ENCODE measurements around the gene TCP11L2. TPM values are rescaled to one million over a fixed set of nuclear protein-coding genes. Genes with fewer than 3 reads are reported as not detected.

The TCP11L2 gene
- total and polyA plus RNA-seq, 2 of the 13 experiments (the other 11 are each of a cell fraction or from before 2014, with no cell fraction given), result 4.6 to 24.1 TPM

DNA sequence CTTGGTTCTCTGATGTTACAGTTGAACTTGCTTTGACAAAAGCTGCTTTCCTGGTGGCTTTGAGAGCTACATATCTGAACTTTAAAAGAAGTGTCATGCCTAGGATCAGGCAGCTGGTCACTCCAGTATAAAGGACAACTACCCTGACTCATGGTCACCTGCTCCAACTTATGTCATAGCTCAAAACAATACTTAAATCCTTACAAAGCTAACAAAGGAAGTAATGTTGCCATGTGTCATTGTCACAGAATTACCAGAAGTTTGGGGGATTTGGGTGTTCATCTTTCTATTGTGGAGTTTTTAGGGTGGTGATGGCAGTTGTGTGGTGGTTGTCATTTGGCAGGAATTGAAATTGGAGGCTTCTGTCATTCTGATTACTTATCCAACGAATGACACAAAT is 1.8 kb upstream of the TCP11L2 start (continued):
- TF ChIP-seq, protein P1, sequence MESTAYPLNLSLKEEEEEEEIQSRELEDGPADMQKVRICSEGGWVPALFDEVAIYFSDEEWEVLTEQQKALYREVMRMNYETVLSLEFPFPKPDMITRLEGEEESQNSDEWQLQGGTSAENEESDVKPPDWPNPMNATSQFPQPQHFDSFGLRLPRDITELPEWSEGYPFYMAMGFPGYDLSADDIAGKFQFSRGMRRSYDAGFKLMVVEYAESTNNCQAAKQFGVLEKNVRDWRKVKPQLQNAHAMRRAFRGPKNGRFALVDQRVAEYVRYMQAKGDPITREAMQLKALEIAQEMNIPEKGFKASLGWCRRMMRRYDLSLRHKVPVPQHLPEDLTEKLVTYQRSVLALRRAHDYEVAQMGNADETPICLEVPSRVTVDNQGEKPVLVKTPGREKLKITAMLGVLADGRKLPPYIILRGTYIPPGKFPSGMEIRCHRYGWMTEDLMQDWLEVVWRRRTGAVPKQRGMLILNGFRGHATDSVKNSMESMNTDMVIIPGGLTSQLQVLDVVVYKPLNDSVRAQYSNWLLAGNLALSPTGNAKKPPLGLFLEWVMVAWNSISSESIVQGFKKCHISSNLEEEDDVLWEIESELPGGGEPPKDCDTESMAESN (CRISPR knock-in tag; conservative IDR thresholded peaks at IDR 0.05), result no peak
- TF ChIP-seq ZNF292 (CRISPR knock-in tag; IDR thresholded peaks at IDR 0.05; ENCODE audit: borderline replicate concordance, low read depth) (no peak), WIZ (CRISPR knock-in tag; IDR thresholded peaks at IDR 0.05) (no peak), ZBTB42 (CRISPR knock-in tag; IDR thresholded peaks at IDR 0.05) (no peak), ZBTB7A (CRISPR knock-in tag; IDR thresholded peaks at IDR 0.05) (no peak), MEIS2 (CRISPR knock-in tag; IDR thresholded peaks at IDR 0.05) (no peak), ZNF598 (CRISPR knock-in tag; IDR thresholded peaks at IDR 0.05; ENCODE audit: borderline replicate concordance) (no peak), HNRNPUL1 (IDR thresholded peaks at IDR 0.05; ENCODE audit: low read depth, low read length) (no peak), RARA (CRISPR knock-in tag; IDR thresholded peaks at IDR 0.05) (peak; percentile 45; the same call in 1 of the 2 replicates), ZNF777 (CRISPR knock-in tag; IDR thresholded peaks at IDR 0.05) (no peak), ZNF766 (CRISPR knock-in tag; IDR thresholded peaks at IDR 0.05; ENCODE audit: borderline replicate concordance) (no peak), FOSL2 (CRISPR knock-in tag; IDR thresholded peaks at IDR 0.05) (peak; percentile 64)
- TF ChIP-seq, protein P2, sequence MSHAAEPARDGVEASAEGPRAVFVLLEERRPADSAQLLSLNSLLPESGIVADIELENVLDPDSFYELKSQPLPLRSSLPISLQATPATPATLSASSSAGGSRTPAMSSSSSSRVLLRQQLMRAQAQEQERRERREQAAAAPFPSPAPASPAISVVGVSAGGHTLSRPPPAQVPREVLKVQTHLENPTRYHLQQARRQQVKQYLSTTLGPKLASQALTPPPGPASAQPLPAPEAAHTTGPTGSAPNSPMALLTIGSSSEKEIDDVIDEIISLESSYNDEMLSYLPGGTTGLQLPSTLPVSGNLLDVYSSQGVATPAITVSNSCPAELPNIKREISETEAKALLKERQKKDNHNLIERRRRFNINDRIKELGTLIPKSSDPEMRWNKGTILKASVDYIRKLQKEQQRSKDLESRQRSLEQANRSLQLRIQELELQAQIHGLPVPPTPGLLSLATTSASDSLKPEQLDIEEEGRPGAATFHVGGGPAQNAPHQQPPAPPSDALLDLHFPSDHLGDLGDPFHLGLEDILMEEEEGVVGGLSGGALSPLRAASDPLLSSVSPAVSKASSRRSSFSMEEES (CRISPR knock-in tag; IDR thresholded peaks at IDR 0.05), result peak; percentile 82
- TF ChIP-seq, protein P3, sequence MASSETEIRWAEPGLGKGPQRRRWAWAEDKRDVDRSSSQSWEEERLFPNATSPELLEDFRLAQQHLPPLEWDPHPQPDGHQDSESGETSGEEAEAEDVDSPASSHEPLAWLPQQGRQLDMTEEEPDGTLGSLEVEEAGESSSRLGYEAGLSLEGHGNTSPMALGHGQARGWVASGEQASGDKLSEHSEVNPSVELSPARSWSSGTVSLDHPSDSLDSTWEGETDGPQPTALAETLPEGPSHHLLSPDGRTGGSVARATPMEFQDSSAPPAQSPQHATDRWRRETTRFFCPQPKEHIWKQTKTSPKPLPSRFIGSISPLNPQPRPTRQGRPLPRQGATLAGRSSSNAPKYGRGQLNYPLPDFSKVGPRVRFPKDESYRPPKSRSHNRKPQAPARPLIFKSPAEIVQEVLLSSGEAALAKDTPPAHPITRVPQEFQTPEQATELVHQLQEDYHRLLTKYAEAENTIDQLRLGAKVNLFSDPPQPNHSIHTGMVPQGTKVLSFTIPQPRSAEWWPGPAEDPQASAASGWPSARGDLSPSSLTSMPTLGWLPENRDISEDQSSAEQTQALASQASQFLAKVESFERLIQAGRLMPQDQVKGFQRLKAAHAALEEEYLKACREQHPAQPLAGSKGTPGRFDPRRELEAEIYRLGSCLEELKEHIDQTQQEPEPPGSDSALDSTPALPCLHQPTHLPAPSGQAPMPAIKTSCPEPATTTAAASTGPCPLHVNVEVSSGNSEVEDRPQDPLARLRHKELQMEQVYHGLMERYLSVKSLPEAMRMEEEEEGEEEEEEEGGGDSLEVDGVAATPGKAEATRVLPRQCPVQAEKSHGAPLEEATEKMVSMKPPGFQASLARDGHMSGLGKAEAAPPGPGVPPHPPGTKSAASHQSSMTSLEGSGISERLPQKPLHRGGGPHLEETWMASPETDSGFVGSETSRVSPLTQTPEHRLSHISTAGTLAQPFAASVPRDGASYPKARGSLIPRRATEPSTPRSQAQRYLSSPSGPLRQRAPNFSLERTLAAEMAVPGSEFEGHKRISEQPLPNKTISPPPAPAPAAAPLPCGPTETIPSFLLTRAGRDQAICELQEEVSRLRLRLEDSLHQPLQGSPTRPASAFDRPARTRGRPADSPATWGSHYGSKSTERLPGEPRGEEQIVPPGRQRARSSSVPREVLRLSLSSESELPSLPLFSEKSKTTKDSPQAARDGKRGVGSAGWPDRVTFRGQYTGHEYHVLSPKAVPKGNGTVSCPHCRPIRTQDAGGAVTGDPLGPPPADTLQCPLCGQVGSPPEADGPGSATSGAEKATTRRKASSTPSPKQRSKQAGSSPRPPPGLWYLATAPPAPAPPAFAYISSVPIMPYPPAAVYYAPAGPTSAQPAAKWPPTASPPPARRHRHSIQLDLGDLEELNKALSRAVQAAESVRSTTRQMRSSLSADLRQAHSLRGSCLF (CRISPR knock-in tag; IDR thresholded peaks at IDR 0.05; ENCODE audit: borderline replicate concordance), result no peak
- TF ChIP-seq, protein P4, sequence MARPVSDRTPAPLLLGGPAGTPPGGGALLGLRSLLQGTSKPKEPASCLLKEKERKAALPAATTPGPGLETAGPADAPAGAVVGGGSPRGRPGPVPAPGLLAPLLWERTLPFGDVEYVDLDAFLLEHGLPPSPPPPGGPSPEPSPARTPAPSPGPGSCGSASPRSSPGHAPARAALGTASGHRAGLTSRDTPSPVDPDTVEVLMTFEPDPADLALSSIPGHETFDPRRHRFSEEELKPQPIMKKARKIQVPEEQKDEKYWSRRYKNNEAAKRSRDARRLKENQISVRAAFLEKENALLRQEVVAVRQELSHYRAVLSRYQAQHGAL (CRISPR knock-in tag; IDR thresholded peaks at IDR 0.05; ENCODE audit: not compliant biosample characterization), result no peak
- TF ChIP-seq, protein P5, sequence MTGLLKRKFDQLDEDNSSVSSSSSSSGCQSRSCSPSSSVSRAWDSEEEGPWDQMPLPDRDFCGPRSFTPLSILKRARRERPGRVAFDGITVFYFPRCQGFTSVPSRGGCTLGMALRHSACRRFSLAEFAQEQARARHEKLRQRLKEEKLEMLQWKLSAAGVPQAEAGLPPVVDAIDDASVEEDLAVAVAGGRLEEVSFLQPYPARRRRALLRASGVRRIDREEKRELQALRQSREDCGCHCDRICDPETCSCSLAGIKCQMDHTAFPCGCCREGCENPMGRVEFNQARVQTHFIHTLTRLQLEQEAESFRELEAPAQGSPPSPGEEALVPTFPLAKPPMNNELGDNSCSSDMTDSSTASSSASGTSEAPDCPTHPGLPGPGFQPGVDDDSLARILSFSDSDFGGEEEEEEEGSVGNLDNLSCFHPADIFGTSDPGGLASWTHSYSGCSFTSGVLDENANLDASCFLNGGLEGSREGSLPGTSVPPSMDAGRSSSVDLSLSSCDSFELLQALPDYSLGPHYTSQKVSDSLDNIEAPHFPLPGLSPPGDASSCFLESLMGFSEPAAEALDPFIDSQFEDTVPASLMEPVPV (CRISPR knock-in tag; IDR thresholded peaks at IDR 0.05), result no peak
